HCT116 (cell line): ENCODE measurements around the gene KCNJ10. TPM values are rescaled to one million over a fixed set of nuclear protein-coding genes. Genes with fewer than 3 reads are reported as not detected.

Experiments used
- ATAC-seq: fragments of 200-7000 bp; cut with Tn5 transposase; 2 replicates; pipeline ENCODE4 v1.9.1; 2020; ENCODE audit warnings: mild to moderate bottlenecking, moderate library complexity
- BruUV-seq: library from RNA; stranded (reverse); fragments of 400-500 nt; replicated peaks from 2 replicates; lab custom pipeline; 2021; lab: Mats Ljungman, UMichigan
- CTCF ChIA-PET: fragments of 300-600 bp; sonication (Branson Sonifier 250); formaldehyde crosslinking; loops from one replicate; lab custom pipeline; 2021; ENCODE audit warnings: antibody characterized with exemption; lab: Charles Lee
- POLR2A ChIA-PET: fragments of 300-600, 350-600 bp; sonication (Branson Sonifier 250); formaldehyde crosslinking; loops from one replicate; lab custom pipeline; 2021; ENCODE audit warnings: antibody characterized with exemption; lab: Charles Lee
- RAD21 ChIA-PET, 2 experiments: fragments of 300-600 bp; sonication (Branson Sonifier 250); formaldehyde crosslinking; loops; one replicate each; lab custom pipeline; 2023; ENCODE audit warnings: low total read pairs in 2 of 2; ENCODE audit not compliant: uncharacterized antibody in 2 of 2, unreplicated experiment in 2 of 2, low non-redundant PET in 1 of 2; lab: Charles Lee
- DNase-seq: peaks from one replicate; pipeline ENCODE4 v3.0.0-alpha.2; 2010; ENCODE audit warnings: low read depth, low spot score
- H2AFZ ChIP-seq: fragments of 200-600 bp; shearing (Covaris generic), sonication (generic); 2 replicates; pipeline ENCODE4 v1.6.1; 2017; ENCODE audit warnings: low read depth, mixed run types, mixed read lengths, antibody characterized with exemption, low read length; ENCODE audit not compliant: poor library complexity, severe bottlenecking
- H3K27ac ChIP-seq: 2 replicates; pipeline ENCODE4 v1.5.1; 2012; ENCODE audit warnings: low read depth, low read length
- H3K27me3 ChIP-seq: fragments of 200-600 bp; sonication (generic); 2 replicates; pipeline ENCODE4 v1.6.1; 2016; ENCODE audit warnings: mixed run types, low read length, mixed read lengths; ENCODE audit not compliant: insufficient read depth
- H3K36me3 ChIP-seq, 2 experiments: fragments of 200-500 bp in 1 of 2; fragments of 200-600 bp in 1 of 2; sonication (Bioruptor generic) in 1 of 2; sonication (generic) in 1 of 2; 2 replicates each; pipeline versions ENCODE4 v1.5.1 to v1.6.1; 2014 to 2016; ENCODE audit warnings: low read length in 2 of 2, inconsistent platforms in 1 of 2, mixed read lengths in 1 of 2, mixed run types in 1 of 2; ENCODE audit not compliant: insufficient read depth in 2 of 2, control insufficient read depth in 1 of 2
- H3K4me1 ChIP-seq, 2 experiments: fragments of 200-600 bp in 1 of 2; sonication (generic) in 1 of 2; 2 replicates each; pipeline versions ENCODE4 v1.5.1 to v1.6.1; 2012 to 2017; ENCODE audit warnings: low read length in 2 of 2, inconsistent platforms in 1 of 2, mild to moderate bottlenecking in 1 of 2, mixed read lengths in 1 of 2, mixed run types in 1 of 2, moderate library complexity in 1 of 2; ENCODE audit not compliant: insufficient read depth in 2 of 2, control insufficient read depth in 1 of 2
- H3K4me2 ChIP-seq: fragments of 200-600 bp; sonication (generic); 2 replicates; pipeline ENCODE4 v1.6.1; 2017; ENCODE audit warnings: mixed run types, low read length, mixed read lengths
- H3K4me3 ChIP-seq, 2 experiments: fragments of 200-600 bp in 1 of 2; sonication (generic) in 1 of 2; replicated peaks in 1 of 2; 2 replicates each; pipeline ENCODE4 v1.5.1; 2011 to 2016; ENCODE audit warnings: low read length in 2 of 2, control low read depth in 1 of 2, low read depth in 1 of 2, mild to moderate bottlenecking in 1 of 2, mixed read lengths in 1 of 2, mixed run types in 1 of 2
- H3K79me2 ChIP-seq: fragments of 200-600 bp; sonication (generic); 2 replicates; pipeline ENCODE4 v1.6.1; 2017; ENCODE audit warnings: mild to moderate bottlenecking, mixed run types, low read length, moderate library complexity, mixed read lengths; ENCODE audit not compliant: insufficient read depth
- H3K9ac ChIP-seq: fragments of 200-600 bp; sonication (generic); 2 replicates; pipeline ENCODE4 v1.6.1; 2016; ENCODE audit warnings: low read length, mixed read lengths
- H3K9me2 ChIP-seq: fragments of 200-600 bp; sonication (generic), shearing (Covaris generic); 2 replicates; pipeline ENCODE4 v1.6.1; 2017; ENCODE audit warnings: mixed run types, mild to moderate bottlenecking, moderate library complexity; ENCODE audit not compliant: insufficient read depth
- H3K9me3 ChIP-seq, 2 experiments: fragments of 200-500 bp in 1 of 2; fragments of 200-600 bp in 1 of 2; sonication (Bioruptor generic) in 1 of 2; sonication (generic) in 1 of 2; 2 replicates each; pipeline ENCODE4 v1.6.1; 2014 to 2017; ENCODE audit warnings: low read length in 2 of 2, mixed read lengths in 2 of 2, inconsistent platforms in 1 of 2, low read depth in 1 of 2, mild to moderate bottlenecking in 1 of 2, mixed run types in 1 of 2, moderate library complexity in 1 of 2; ENCODE audit not compliant: control insufficient read depth in 1 of 2, insufficient read depth in 1 of 2
- H4K20me1 ChIP-seq: fragments of 200-600 bp; sonication (generic), shearing (Covaris generic); 2 replicates; pipeline ENCODE4 v1.6.1; 2017; ENCODE audit warnings: mixed run types, mild to moderate bottlenecking, moderate library complexity; ENCODE audit not compliant: insufficient read depth
- EGR1 ChIP-seq: IDR thresholded peaks from 2 replicates; pipeline ENCODE4 v1.6.1; 2012; ENCODE audit warnings: low read depth
- ELF1 ChIP-seq: IDR thresholded peaks from 2 replicates; pipeline ENCODE4 v1.6.1; 2012; ENCODE audit warnings: low read depth, borderline replicate concordance
- EZH2 ChIP-seq: fragments of 200-600 bp; sonication (generic); IDR thresholded peaks from 2 replicates; pipeline ENCODE4 v1.6.1; 2017; ENCODE audit warnings: antibody characterized with exemption, mixed run types
- EZH2phosphoT487 ChIP-seq: fragments of 200-600 bp; IDR thresholded peaks from 2 replicates; pipeline ENCODE4 v1.6.1; 2018; ENCODE audit warnings: antibody characterized with exemption, borderline replicate concordance
- FOSL1 ChIP-seq: IDR thresholded peaks from 2 replicates; pipeline ENCODE4 v1.6.1; 2012; ENCODE audit warnings: low read depth
- POLR2A ChIP-seq: IDR thresholded peaks from 2 replicates; pipeline ENCODE4 v1.7.0; 2011; ENCODE audit warnings: borderline replicate concordance; ENCODE audit not compliant: insufficient read depth, insufficient read length; ENCODE audit errors: extremely low read depth
- POLR2AphosphoS5 ChIP-seq: IDR thresholded peaks from 2 replicates; pipeline ENCODE4 v1.6.1; 2011; ENCODE audit warnings: mild to moderate bottlenecking, low read depth, low read length, moderate library complexity
- RAD21 ChIP-seq: IDR thresholded peaks from 2 replicates; pipeline ENCODE4 v1.6.1; 2012; ENCODE audit warnings: low read depth, mild to moderate bottlenecking
- REST ChIP-seq: IDR thresholded peaks from 2 replicates; pipeline ENCODE4 v1.6.1; 2012; ENCODE audit warnings: low read depth
- SIN3A ChIP-seq: IDR thresholded peaks from 2 replicates; pipeline ENCODE4 v1.6.1; 2012; ENCODE audit warnings: low read depth
- SP1 ChIP-seq: IDR thresholded peaks from 2 replicates; pipeline ENCODE4 v1.6.1; 2012; ENCODE audit warnings: low read depth
- SRF ChIP-seq: IDR thresholded peaks from 2 replicates; pipeline ENCODE4 v1.6.1; 2012; ENCODE audit warnings: low read depth
- TCF7L2 ChIP-seq: IDR thresholded peaks from 2 replicates; pipeline ENCODE4 v1.7.0; 2011; ENCODE audit warnings: borderline replicate concordance, inconsistent platforms; ENCODE audit not compliant: insufficient read depth, insufficient read length; ENCODE audit errors: extremely low read depth
- YY1 ChIP-seq: IDR thresholded peaks from 2 replicates; pipeline ENCODE4 v1.6.1; 2011; ENCODE audit warnings: low read length, low read depth, moderate library complexity, mild to moderate bottlenecking; ENCODE audit not compliant: insufficient replicate concordance; ENCODE audit errors: extremely low read depth
- ZFX ChIP-seq: fragments of 450-650 bp; IDR thresholded peaks from 2 replicates; pipeline ENCODE4 v1.6.1; 2017
- intact Hi-C: fragments of 100-400 bp; cut with micrococcal nuclease; formaldehyde crosslinking; loops from 2 replicates; pipeline ENCODE4 v1.10.0; 2022
- total RNA-seq: library from RNA; stranded (reverse); gene quantifications from one replicate; pipeline ENCODE4 v1.2.1, GENCODE V29; 2021; ENCODE audit not compliant: unreplicated experiment
- TF ChIP-seq, protein P1 (sequence below): IDR thresholded peaks from 2 replicates; pipeline ENCODE4 v1.6.1; 2012
- TF ChIP-seq, protein P2 (sequence below): IDR thresholded peaks from 2 replicates; pipeline ENCODE4 v1.6.1; 2012
- TF ChIP-seq, protein P3 (sequence below), 3 experiments: fragments of 200-600 bp in 1 of 3; sonication (generic) in 1 of 3; IDR thresholded peaks in 2 of 3; conservative IDR thresholded peaks in 1 of 3; 2 replicates each; pipeline ENCODE4 v1.5.1; 2012 to 2017; ENCODE audit warnings: low read depth in 2 of 3, low read length in 2 of 3, antibody characterized with exemption in 1 of 3, borderline replicate concordance in 1 of 3, control low read depth in 1 of 3, mild to moderate bottlenecking in 1 of 3, mixed read lengths in 1 of 3, mixed run types in 1 of 3, moderate library complexity in 1 of 3; ENCODE audit not compliant: insufficient read depth in 1 of 3
- TF ChIP-seq, protein P4 (sequence below): IDR thresholded peaks from 2 replicates; pipeline ENCODE4 v1.6.1; 2011; ENCODE audit warnings: mild to moderate bottlenecking, low read length, moderate library complexity; ENCODE audit not compliant: insufficient replicate concordance; ENCODE audit errors: extremely low read depth

The KCNJ10 gene
- total RNA-seq, 1 experiment from 2014 or later: 0.57 TPM

DNA sequence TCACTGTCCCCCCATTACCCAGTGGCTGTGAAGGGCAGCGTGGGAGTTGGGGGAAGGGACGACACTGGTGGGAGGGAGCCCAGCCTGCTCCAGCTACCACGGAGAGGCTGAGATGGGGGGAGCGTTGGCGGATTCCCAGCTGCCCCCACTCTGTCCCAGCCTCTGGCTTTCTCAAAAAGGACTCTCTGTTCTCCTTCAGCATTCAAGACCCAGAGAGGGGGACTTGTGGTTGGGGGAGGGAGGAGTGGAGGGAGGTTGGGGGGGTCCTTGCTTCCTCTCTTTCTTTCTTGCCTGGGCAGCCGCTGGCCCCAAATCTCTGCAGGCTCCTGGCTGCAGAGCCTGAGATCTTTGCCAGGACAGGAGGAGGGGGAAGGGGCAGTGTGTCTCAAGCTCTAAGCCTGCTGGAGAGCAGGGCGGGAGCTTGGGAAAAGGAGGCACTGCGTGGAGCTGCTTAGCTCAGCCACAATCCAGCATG is 47.8 kb upstream of the KCNJ10 start:
- Histone ChIP-seq H3K4me1 (0 out of 4 replicates have a peak, but pooled peaks cover 0 to 4% of the 10 kb centered on the region in 2 experiments), H3K79me2 (no peaks in the 10 kb centered on the region), H3K9me3 (no peaks in the 10 kb centered on the region), H3K9ac (no peak overlapping the region), H3K4me3 (no peak overlapping the region), H3K27ac (no peak overlapping the region), H3K4me2 (no peak overlapping the region), H4K20me1 (no peaks in the 10 kb centered on the region), H3K9me2 (no peaks in the 10 kb centered on the region), H2AFZ (no peak overlapping the region), H3K36me3 (no peaks in the 10 kb centered on the region), H3K27me3 (no peaks in the 10 kb centered on the region)
- CTCF ChIA-PET: no interaction called here
- no TSS peak for BruUV-seq
- POLR2A ChIA-PET: no interaction called here
- DNase-seq: no peak
- RAD21 ChIA-PET: no interaction called here
- no peak for ATAC-seq
- intact Hi-C loops: no loop called here
- TF ChIP-seq RAD21: no peak
- TF ChIP-seq, protein P1, sequence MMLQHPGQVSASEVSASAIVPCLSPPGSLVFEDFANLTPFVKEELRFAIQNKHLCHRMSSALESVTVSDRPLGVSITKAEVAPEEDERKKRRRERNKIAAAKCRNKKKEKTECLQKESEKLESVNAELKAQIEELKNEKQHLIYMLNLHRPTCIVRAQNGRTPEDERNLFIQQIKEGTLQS: no peak
- no peak for TF ChIP-seq SP1
- TF ChIP-seq, protein P2, sequence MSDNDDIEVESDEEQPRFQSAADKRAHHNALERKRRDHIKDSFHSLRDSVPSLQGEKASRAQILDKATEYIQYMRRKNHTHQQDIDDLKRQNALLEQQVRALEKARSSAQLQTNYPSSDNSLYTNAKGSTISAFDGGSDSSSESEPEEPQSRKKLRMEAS: no peak
- TF ChIP-seq, protein P3, sequence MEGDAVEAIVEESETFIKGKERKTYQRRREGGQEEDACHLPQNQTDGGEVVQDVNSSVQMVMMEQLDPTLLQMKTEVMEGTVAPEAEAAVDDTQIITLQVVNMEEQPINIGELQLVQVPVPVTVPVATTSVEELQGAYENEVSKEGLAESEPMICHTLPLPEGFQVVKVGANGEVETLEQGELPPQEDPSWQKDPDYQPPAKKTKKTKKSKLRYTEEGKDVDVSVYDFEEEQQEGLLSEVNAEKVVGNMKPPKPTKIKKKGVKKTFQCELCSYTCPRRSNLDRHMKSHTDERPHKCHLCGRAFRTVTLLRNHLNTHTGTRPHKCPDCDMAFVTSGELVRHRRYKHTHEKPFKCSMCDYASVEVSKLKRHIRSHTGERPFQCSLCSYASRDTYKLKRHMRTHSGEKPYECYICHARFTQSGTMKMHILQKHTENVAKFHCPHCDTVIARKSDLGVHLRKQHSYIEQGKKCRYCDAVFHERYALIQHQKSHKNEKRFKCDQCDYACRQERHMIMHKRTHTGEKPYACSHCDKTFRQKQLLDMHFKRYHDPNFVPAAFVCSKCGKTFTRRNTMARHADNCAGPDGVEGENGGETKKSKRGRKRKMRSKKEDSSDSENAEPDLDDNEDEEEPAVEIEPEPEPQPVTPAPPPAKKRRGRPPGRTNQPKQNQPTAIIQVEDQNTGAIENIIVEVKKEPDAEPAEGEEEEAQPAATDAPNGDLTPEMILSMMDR (IDR thresholded peaks at IDR 0.05 in 2 of 3, conservative IDR thresholded peaks at IDR 0.05 in 1 of 3; ENCODE audit: borderline replicate concordance in 1 of 3, insufficient read depth in 1 of 3, low read depth in 2 of 3, low read length in 2 of 3): no peak
- TF ChIP-seq POLR2AphosphoS5: no peak
- TF ChIP-seq ZFX: no peak
- TF ChIP-seq YY1: no peak
- TF ChIP-seq TCF7L2: no peak
- no peak for TF ChIP-seq EZH2
- no peak for TF ChIP-seq SIN3A
- TF ChIP-seq, protein P4, sequence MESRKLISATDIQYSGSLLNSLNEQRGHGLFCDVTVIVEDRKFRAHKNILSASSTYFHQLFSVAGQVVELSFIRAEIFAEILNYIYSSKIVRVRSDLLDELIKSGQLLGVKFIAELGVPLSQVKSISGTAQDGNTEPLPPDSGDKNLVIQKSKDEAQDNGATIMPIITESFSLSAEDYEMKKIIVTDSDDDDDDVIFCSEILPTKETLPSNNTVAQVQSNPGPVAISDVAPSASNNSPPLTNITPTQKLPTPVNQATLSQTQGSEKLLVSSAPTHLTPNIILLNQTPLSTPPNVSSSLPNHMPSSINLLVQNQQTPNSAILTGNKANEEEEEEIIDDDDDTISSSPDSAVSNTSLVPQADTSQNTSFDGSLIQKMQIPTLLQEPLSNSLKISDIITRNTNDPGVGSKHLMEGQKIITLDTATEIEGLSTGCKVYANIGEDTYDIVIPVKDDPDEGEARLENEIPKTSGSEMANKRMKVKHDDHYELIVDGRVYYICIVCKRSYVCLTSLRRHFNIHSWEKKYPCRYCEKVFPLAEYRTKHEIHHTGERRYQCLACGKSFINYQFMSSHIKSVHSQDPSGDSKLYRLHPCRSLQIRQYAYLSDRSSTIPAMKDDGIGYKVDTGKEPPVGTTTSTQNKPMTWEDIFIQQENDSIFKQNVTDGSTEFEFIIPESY: no peak
- TF ChIP-seq EZH2phosphoT487: no peak
- TF ChIP-seq EGR1: no peak
- no peak for TF ChIP-seq REST
- no peak for TF ChIP-seq POLR2A
- no peak for TF ChIP-seq FOSL1
- no peak for TF ChIP-seq ELF1
- no peak for TF ChIP-seq SRF
- TF ChIP-seq, all 23 proteins: peak for 0
